ENCODE measurements around the gene ERCC6L2. TPM values are rescaled to one million over a fixed set of nuclear protein-coding genes. Genes with fewer than 3 reads are reported as not detected.

Gene ERCC6L2
- total and polyA plus RNA-seq, 2 donors (not counting 3 experiments of a cell fraction or from before 2014, with no cell fraction given) = 4.7 to 31.8 TPM

- no peaks in the 10 kb centered on the region for H3K27me3 ChIP-seq (ENCODE audit: control insufficient read depth in 2 of 2, insufficient read depth in 2 of 2, low read length in 2 of 2)
- intact Hi-C loops (cut with micrococcal nuclease) = loop anchor here (5.0 kb wide), 1 partner anchor 54 kb away; no protein-coding TSS in a partner anchor
- TF ChIP-seq MYC (IDR thresholded peaks at IDR 0.05; ENCODE audit: low read depth, low read length) (no peak), JUN (IDR thresholded peaks at IDR 0.05; ENCODE audit: borderline replicate concordance, insufficient read depth, insufficient read length, low read depth) (no peak), FOS (IDR thresholded peaks at IDR 0.05; ENCODE audit: borderline replicate concordance, insufficient read depth, low read length) (no peak), POLR2A (IDR thresholded peaks at IDR 0.05; ENCODE audit: low read depth, low read length) (no peak), POLR2AphosphoS5 (IDR thresholded peaks at IDR 0.05; ENCODE audit: insufficient read depth, low read depth, low read length) (no peak), CTCF (IDR thresholded peaks at IDR 0.05; ENCODE audit: extremely low read depth in 1 of 2, insufficient read depth in 1 of 2, low read depth in 1 of 2, low read length in 2 of 2) (no peak)
- TF ChIP-seq, protein P1, sequence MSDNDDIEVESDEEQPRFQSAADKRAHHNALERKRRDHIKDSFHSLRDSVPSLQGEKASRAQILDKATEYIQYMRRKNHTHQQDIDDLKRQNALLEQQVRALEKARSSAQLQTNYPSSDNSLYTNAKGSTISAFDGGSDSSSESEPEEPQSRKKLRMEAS (IDR thresholded peaks at IDR 0.05; ENCODE audit: insufficient read depth, insufficient read length) = no peak
- no peaks in the 10 kb centered on the region for H3K79me2 ChIP-seq (ENCODE audit: control insufficient read depth, insufficient read depth, low read length)
- ChIA-PET CTCF (interaction anchor here (1.0 kb wide), 1 partner anchor 10 kb away, joined by 3 read pairs; no protein-coding TSS in a partner anchor), POLR2A (no interaction called here)
- no peaks in the 10 kb centered on the region for H3K9me3 ChIP-seq (replicated peaks; ENCODE audit: control insufficient read depth, insufficient read depth, low read length)
- H3K36me3 ChIP-seq (ENCODE audit: control insufficient read depth in 2 of 2, extremely low read depth in 1 of 2, insufficient read depth in 2 of 2, low read length in 2 of 2) = no peaks in the 10 kb centered on the region
- no peak overlapping the region for H3K27ac ChIP-seq (ENCODE audit: insufficient read depth, low read depth, low read length)
- DNase-seq (ENCODE audit: low read depth, low spot score) = no peak
- dilution Hi-C loops (cut with MboI; ENCODE audit: extremely low pct_ligation_motif_present, low sequenced_read_pairs) = no loop called here
- no peak overlapping the region for H3K9ac ChIP-seq (replicated peaks; ENCODE audit: extremely low read depth, insufficient read depth, low read length)
- H3K4me2 ChIP-seq (ENCODE audit: insufficient read depth, low read length) = no peak overlapping the region
- no peaks in the 10 kb centered on the region for H3K9me1 ChIP-seq (replicated peaks; ENCODE audit: control insufficient read depth, extremely low read depth, insufficient read depth, low read length)
- H4K20me1 ChIP-seq (replicated peaks; ENCODE audit: control insufficient read depth, extremely low read depth, insufficient read depth, low read length) = no peaks in the 10 kb centered on the region
- FAIRE-seq = no peak
- H3K4me3 ChIP-seq (replicated peaks in 1 of 3; ENCODE audit: insufficient read depth in 1 of 3, low read depth in 1 of 3, low read length in 3 of 3) = no peak overlapping the region
- no peak overlapping the region for H2AFZ ChIP-seq (ENCODE audit: low read depth, low read length)
- BruUV-seq (replicated peaks) = no TSS peak
- no peaks in the 10 kb centered on the region for H3K4me1 ChIP-seq (ENCODE audit: control insufficient read depth, extremely low read depth, insufficient read depth, low read length)
Measured at GRCh38 chr9:95936579-95937075, 61.1 kb downstream of the ERCC6L2 start.
